ENCODE data around the gene ADAMTS15.

ADAMTS15 gene

GRCh38 chr11:130520271-130520671, 71.8 kb downstream of the ADAMTS15 start:
- Histone ChIP-seq H3K27me3 (ENCODE audit: control insufficient read depth, insufficient read depth, low read length) (no peaks in the 10 kb centered on the region), H3K4me1 (ENCODE audit: control insufficient read depth, insufficient read depth, low read length) (peaks cover 9% of the 10 kb centered on the region), H3K9ac (ENCODE audit: low read length) (no peak overlapping the region), H3K4me3 (ENCODE audit: low read length) (no peak overlapping the region), H3K36me3 (ENCODE audit: control insufficient read depth, insufficient read depth, low read length) (no peaks in the 10 kb centered on the region), H3K27ac (ENCODE audit: low read depth, low read length) (no peak overlapping the region)

- Histone ChIP-seq H3K27me3 (ENCODE audit: control insufficient read depth, insufficient read depth, low read length) (no peaks in the 10 kb centered on the region), H3K9ac (ENCODE audit: low read length) (peak overlapping the region; percentile 2), H3K4me1 (ENCODE audit: control insufficient read depth, insufficient read depth, low read length) (peaks cover 9% of the 10 kb centered on the region), H3K36me3 (ENCODE audit: control insufficient read depth, insufficient read depth, low read length) (no peaks in the 10 kb centered on the region), H3K27ac (ENCODE audit: low read depth, low read length) (peak overlapping the region; percentile 78), H3K4me3 (ENCODE audit: low read length) (no peak overlapping the region)
Observed at GRCh38 chr11:130522284-130522961, 74.0 kb downstream of the ADAMTS15 start.

GRCh38 chr11:130523166-130523565, 74.7 kb downstream of the ADAMTS15 start:
- H3K27me3 ChIP-seq (ENCODE audit: control insufficient read depth, insufficient read depth, low read length): no peaks in the 10 kb centered on the region
- H3K4me3 ChIP-seq (ENCODE audit: low read length): no peak overlapping the region
- no peak overlapping the region for H3K9ac ChIP-seq (ENCODE audit: low read length)
- H3K4me1 ChIP-seq (ENCODE audit: control insufficient read depth, insufficient read depth, low read length): peaks cover 9% of the 10 kb centered on the region
- H3K27ac ChIP-seq (ENCODE audit: low read depth, low read length): peak overlapping the region; percentile 78
- no peaks in the 10 kb centered on the region for H3K36me3 ChIP-seq (ENCODE audit: control insufficient read depth, insufficient read depth, low read length)

GRCh38 chr11:130523609-130524008, 75.2 kb downstream of the ADAMTS15 start:
- Histone ChIP-seq H3K27ac (ENCODE audit: low read depth, low read length) (no peak overlapping the region), H3K4me3 (ENCODE audit: low read length) (no peak overlapping the region), H3K9ac (ENCODE audit: low read length) (no peak overlapping the region), H3K27me3 (ENCODE audit: control insufficient read depth, insufficient read depth, low read length) (no peaks in the 10 kb centered on the region), H3K4me1 (ENCODE audit: control insufficient read depth, insufficient read depth, low read length) (peaks cover 9% of the 10 kb centered on the region), H3K36me3 (ENCODE audit: control insufficient read depth, insufficient read depth, low read length) (no peaks in the 10 kb centered on the region)

- Histone ChIP-seq H3K36me3 (ENCODE audit: control insufficient read depth, insufficient read depth, low read length) (no peaks in the 10 kb centered on the region), H3K4me1 (ENCODE audit: control insufficient read depth, insufficient read depth, low read length) (peaks cover 9% of the 10 kb centered on the region), H3K27ac (ENCODE audit: low read depth, low read length) (no peak overlapping the region), H3K9ac (ENCODE audit: low read length) (no peak overlapping the region), H3K27me3 (ENCODE audit: control insufficient read depth, insufficient read depth, low read length) (no peaks in the 10 kb centered on the region), H3K4me3 (ENCODE audit: low read length) (no peak overlapping the region)
Observed at GRCh38 chr11:130524132-130524790, 75.8 kb downstream of the ADAMTS15 start.

GRCh38 chr11:130525307-130525706, 76.9 kb downstream of the ADAMTS15 start:
- Histone ChIP-seq H3K4me3 (ENCODE audit: low read length) (no peak overlapping the region), H3K4me1 (ENCODE audit: control insufficient read depth, insufficient read depth, low read length) (peaks cover 9% of the 10 kb centered on the region), H3K9ac (ENCODE audit: low read length) (no peak overlapping the region), H3K27ac (ENCODE audit: low read depth, low read length) (no peak overlapping the region), H3K36me3 (ENCODE audit: control insufficient read depth, insufficient read depth, low read length) (no peaks in the 10 kb centered on the region), H3K27me3 (ENCODE audit: control insufficient read depth, insufficient read depth, low read length) (no peaks in the 10 kb centered on the region)

Measured in rectal smooth muscle tissue (tissue), 1 donor.